Globus pallidus (tissue), 1 donor: ENCODE results near the gene SLC35F1.
"Not testable (repeated sequence)": the region's sequence is repeated elsewhere in the genome, so short reads cannot be mapped to it uniquely, and the experiment has no call there.

Source experiments
- DNase-seq: peaks from one replicate; pipeline ENCODE4 v3.0.0-alpha.2; 2015; ENCODE audit warnings: low spot score

The SLC35F1 gene

DNA sequence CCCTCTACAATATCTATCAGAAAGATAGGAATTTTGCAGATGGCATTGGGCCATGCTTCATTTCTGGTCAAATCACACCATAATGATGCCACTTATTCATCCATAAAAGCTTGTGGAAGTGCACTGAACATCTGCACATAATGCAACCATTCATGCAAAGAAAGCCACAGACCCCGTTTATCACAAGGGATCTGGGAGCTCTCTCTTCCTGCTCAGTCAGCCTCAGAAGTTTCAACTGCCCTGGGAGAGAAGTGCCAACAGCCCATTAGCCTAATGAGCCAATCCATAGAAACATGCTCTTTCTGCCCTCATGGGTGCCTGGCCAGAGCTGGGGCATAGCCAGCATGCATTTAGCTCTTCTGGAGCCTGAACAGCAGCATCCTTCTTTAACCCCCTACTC lies 85.8 kb downstream of the SLC35F1 start:
- DNase-seq: peak; percentile 79

DNA sequence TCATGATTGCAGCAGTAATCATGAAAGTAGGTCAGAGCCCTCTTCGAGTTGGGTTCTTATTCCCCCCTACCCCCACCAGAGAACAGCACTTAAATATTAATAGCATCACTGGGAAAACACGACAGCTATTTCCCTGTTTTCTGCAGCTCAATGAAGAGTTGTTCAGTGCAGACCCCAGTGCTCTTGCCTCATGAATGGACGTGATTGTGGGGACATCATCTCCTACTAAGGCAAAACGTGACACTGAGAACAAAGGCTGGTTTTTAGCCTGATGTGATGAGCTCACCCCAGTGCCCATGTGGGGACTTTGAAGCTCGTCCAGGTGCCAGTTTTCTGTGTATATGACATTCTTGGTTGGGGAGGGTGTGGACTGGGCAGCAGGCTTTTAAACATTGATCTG lies 105.9 kb downstream of the SLC35F1 start:
- peak; percentile 74 for DNase-seq

- DNase-seq: no peak
Observed at GRCh38 chr6:118016532-118016931, 109.5 kb downstream of the SLC35F1 start.

GRCh38 chr6:118017301-118017848 lies 110.3 kb downstream of the SLC35F1 start:
- DNase-seq: no peak

DNA sequence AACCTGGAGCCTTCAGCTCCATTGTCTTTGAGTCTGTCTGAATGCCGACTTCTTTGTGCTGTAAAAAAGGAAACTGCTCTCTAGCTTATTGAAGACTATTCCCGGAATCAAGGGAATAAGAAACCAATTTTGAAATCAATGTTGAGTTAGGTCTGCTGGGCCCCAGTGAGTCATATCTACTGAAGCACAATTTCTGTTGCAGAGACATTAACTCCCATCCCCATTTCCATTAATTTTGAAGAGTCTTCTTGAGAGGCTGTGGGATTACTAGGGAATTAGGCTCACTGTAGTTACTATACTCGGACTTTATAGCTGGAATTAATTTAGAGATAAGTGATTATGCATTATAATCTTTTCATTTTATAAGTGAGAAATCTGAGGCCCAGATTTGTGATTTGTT lies 116.7 kb downstream of the SLC35F1 start:
- no peak for DNase-seq

- no peak for DNase-seq
Observed at GRCh38 chr6:118029967-118030366, 122.9 kb downstream of the SLC35F1 start.

DNA sequence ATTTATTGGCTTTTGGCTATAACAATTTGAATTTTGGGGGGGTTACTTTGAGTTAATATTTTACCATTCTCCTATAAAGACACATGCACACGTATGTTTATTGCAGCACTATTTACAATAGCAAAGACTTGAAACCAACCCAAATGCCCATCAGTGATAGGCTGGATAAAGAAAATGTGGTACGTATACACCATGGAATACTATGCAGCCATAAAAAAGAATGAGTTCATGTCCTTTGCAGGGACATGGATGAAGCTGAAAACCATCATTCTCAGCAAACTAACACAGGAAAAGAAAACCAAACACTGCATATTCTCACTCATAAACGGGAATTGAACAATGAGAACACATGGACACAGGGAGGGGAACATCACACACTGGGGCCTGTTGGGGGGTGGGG lies 130.4 kb downstream of the SLC35F1 start:
- not testable (repeated sequence) for DNase-seq

DNA sequence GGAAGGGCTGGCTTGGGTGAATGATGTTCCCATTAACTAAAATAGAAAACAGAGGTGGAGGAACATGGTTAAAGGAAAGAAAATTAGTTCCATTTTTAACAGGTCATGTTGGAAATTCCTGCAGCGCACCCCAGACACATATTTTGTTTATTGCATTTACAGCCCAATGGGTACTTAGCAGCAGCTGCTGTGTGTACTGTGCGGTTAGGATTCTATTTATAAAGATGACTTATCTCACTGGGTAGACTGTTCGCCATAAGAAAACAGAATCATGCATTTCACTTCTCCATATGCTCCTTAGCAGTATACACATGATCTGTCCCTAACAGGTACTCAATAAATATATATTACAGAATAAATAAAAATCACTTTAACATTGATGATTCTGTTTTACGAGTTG lies 135.8 kb downstream of the SLC35F1 start:
- DNase-seq: no peak

- no peak for DNase-seq
Observed at GRCh38 chr6:118044275-118044674, 137.2 kb downstream of the SLC35F1 start.

DNA sequence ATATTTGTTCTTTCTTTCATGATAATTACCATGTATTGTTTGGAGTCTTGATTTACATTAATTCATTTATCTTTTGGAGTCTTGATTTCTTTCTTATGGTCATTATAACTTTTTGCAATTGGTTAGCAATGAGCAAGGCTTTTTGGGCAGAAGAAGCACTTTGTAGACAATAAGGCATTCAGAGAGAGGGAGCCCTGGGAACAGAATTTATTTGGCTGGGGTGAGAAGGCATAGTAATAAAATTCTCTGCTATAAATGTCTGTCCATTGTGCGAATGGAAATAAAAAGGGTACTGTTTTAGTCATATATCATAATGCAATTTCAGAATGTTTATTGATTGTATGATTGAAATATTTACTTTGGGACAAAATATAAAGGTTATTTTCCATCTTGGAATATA lies 147.0 kb downstream of the SLC35F1 start:
- DNase-seq: no peak

DNA sequence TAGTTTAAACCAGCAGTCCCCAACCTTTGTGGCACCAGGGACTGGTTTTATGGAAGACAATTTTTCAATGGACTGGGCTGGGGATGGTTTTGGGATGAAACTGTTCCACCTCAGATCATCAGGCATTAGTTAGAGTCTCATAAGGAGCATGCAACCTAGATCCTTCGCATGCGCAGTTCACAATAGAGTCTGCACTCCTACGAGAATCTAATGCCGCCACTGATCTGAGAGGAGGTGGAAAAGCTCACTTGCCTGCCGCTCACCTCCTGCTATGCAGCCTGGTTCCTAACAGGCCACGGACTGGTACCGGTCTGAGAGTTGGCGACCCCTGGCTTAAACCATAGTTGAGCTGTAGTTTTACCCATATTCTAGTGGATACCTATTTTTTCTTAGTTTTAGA lies 154.6 kb downstream of the SLC35F1 start:
- no peak for DNase-seq

DNA sequence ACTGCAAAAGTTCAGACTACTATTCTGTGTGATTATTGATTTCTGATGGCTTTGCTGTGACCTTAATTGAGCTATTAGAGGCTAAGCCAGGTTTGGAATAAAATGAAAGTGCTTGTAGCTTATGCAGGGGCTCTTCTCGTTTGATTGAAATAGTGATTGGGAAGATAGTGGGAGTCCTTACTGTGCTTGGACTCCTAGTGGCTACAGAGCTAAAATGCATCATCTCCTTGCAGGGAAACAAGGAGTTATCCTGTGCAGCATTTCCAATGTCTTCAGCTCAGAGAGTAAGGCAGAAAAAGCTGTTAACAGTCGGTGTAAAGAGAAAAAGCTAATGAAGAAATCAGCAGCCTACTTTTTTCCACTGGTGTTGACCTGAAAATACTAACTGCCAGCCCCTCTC lies 173.5 kb downstream of the SLC35F1 start:
- no peak for DNase-seq

GRCh38 chr6:118083711-118084110 lies 176.6 kb downstream of the SLC35F1 start:
- DNase-seq: no peak

- DNase-seq: no peak
Observed at GRCh38 chr6:118085665-118086064, 178.6 kb downstream of the SLC35F1 start.

- no peak for DNase-seq
Observed at GRCh38 chr6:118086159-118086558, 179.1 kb downstream of the SLC35F1 start.

- no peak for DNase-seq
Observed at GRCh38 chr6:118092086-118092485, 185.0 kb downstream of the SLC35F1 start.

- no peak for DNase-seq
Observed at GRCh38 chr6:118097576-118097975, 190.5 kb downstream of the SLC35F1 start.

- no peak for DNase-seq
Observed at GRCh38 chr6:118100717-118101116, 193.7 kb downstream of the SLC35F1 start.

DNA sequence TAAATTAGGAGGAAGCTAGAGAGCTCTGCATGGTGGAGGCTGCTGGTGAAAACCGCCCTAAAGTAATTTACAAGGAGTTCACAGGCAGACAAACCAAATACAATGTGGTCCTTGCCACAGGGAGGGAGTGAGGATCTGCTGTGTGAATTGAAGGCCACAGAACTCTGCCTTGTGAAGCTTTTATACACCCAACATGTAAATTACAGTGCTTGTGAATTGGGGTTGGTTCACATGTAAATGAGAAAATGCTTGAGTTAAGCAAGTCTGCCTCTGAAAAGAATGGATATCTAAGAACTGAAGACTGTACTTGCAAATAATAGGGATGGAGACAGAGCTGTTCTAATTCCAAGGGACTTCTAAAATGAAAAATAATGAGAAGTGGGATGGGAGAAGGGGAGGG lies 194.2 kb downstream of the SLC35F1 start:
- DNase-seq: no peak

DNA sequence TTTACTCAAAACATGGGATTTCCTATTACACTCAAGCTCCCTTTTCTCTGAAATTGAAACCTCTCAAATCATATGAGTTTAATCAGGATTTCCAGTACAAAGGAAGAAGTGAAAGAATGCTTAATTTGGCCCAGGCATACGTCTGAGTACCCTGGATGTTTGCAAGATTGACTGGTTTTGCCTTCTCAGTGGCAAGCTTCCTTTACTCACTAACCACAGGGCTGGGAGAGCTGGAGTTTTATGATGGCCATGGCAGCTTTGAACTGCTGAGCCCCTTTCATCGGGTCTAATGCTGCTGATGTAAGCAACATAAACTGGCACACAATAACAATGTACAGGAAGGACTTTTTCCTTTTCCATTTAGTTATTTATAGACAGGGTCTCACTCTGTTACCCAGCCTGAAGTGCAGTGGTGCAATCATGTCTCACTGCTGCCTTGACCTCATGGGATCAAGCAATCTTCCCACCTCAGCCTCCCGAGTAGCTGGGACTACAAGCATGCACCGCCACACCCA lies 194.8 kb downstream of the SLC35F1 start:
- DNase-seq: no peak

- DNase-seq: no peak
Observed at GRCh38 chr6:118102401-118102800, 195.3 kb downstream of the SLC35F1 start.

DNA sequence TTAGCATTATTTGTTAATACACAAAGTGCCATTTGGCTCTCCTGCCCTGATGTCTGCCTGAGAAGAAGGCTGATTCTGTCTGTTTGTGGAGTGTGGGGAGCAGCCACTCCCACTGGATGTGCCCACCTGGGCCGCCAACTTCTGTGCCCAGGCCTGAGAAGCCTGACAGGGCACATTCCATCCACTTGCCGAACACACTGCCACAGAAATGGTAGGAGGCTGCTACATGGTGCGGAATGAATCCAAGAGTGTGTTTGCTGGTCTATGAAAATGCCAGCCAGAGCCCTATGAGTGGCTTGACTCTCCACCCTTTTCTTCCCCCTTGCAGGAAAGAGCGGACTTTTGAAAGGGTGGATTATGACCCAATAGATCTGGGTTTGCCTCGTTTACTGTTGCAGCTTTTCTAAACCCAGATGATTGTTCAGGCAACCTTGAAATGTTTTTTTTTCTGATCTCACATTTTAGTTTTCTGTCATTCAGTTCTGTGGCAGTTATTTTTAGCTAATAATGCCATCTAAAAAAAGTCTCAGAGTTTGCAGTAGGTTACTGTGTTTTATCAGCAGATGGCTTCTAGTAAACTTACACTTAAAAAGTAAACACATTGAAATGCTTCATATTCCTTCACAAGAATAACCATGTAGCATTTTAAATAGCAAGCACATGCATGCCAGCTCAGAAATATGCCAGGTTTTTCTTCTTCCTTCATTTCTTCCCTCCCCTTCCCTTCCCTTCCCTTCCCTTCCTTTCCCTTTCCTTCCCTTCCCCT lies 196.5 kb downstream of the SLC35F1 start:
- DNase-seq: no peak

DNA sequence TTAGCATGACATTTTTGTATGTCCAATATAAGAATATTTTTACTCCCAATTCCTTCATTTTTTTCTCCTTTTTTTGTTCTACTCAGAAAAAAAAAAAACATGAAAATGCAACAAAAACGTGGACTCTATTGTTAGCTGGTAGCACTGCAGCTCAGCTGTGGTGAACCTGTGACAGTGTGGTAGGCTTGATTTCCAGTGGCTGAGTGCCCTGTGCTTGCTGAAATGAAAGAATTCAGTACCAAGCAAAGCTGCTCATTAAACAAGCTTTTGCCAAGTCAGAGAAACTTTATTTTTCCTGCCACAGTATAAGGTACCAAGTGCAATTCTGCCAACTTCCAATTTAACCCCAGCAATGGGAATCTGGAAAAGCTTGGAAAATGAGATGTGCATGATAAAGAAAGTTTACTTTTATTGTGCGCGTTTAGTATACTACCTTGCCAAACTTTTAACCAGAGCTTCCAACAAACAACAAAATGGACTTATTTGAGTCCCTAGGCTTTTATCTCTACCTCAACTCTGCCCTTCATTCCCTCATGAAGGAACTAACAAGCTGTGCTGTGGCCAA lies 215.2 kb downstream of the SLC35F1 start:
- peak; percentile 11 for DNase-seq
